ENCODE measurements around the gene PDE4D. TPM values are rescaled to one million over a fixed set of nuclear protein-coding genes. Genes with fewer than 3 reads are reported as not detected.

The PDE4D gene
- total RNA-seq, 1 experiment from 2014 or later, result 3.6 TPM

DNA sequence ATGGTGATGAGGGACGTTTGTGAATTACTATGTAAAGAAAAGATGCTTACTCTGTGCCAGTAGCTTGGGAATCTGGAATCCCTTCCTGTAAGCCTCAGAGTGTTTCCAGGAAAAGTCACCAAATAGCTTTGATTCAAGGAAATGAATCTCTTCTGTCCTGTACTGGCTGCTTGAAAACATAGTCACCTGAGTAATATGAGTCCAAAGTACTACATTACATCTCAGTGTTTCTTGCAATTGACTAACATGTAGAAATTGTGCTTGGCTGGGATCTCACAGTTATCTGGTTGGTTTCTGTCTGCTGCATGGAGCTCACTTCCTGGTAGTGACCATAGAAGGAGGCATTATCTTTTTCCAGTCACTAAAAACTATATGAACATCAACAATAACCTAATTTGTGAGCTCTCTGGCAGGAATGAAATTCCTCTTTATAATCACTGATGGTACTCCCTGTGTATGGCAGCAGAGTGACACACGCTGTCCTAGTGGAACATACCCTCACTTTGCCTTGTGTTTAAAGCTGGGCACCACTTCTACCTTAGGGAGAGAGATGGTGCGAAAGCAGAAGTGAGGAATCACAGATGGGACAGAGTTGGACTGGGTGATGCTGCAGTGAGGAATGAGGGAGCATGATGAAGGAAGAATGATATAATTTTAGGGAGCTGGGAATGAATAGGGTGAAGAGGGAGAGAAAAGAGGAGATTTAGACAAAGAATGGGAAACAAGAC lies 742.2 kb downstream of the PDE4D start:
- intact Hi-C loops (cut with micrococcal nuclease), result no loop called here
- Histone ChIP-seq H3K27ac (ENCODE audit: low read length) (no peak overlapping the region), H3K9me3 (ENCODE audit: low read length) (no peaks in the 10 kb centered on the region), H3K4me3 (ENCODE audit: low read length) (no peak overlapping the region), H3K9me2 (replicated peaks; ENCODE audit: low read length) (no peaks in the 10 kb centered on the region), H3K79me2 (ENCODE audit: low read length) (no peaks in the 10 kb centered on the region), H4K20me1 (ENCODE audit: low read length) (no peaks in the 10 kb centered on the region), H3K36me3 (ENCODE audit: low read depth, low read length) (no peaks in the 10 kb centered on the region), H3K4me2 (ENCODE audit: low read length) (no peak overlapping the region), H2AFZ (ENCODE audit: low read length) (no peak overlapping the region), H3K27me3 (ENCODE audit: low read length) (no peaks in the 10 kb centered on the region), H3K4me1 (ENCODE audit: insufficient read depth, low read length) (no peaks in the 10 kb centered on the region), H3K9ac (ENCODE audit: low read length) (no peak overlapping the region), H3F3A (ENCODE audit: low read length, unreplicated experiment) (no peaks in the 10 kb centered on the region)
- ChIA-PET POLR2A (ENCODE audit: unreplicated experiment) (no interaction called here), CTCF (no interaction called here)
- DNase-seq, result no peak
- TF ChIP-seq EZH2phosphoT487 (IDR thresholded peaks at IDR 0.05; ENCODE audit: borderline replicate concordance, low read length) (no peak), EZH2 (IDR thresholded peaks at IDR 0.05; ENCODE audit: low read length, unreplicated experiment) (no peak)
- TF ChIP-seq, protein P1, sequence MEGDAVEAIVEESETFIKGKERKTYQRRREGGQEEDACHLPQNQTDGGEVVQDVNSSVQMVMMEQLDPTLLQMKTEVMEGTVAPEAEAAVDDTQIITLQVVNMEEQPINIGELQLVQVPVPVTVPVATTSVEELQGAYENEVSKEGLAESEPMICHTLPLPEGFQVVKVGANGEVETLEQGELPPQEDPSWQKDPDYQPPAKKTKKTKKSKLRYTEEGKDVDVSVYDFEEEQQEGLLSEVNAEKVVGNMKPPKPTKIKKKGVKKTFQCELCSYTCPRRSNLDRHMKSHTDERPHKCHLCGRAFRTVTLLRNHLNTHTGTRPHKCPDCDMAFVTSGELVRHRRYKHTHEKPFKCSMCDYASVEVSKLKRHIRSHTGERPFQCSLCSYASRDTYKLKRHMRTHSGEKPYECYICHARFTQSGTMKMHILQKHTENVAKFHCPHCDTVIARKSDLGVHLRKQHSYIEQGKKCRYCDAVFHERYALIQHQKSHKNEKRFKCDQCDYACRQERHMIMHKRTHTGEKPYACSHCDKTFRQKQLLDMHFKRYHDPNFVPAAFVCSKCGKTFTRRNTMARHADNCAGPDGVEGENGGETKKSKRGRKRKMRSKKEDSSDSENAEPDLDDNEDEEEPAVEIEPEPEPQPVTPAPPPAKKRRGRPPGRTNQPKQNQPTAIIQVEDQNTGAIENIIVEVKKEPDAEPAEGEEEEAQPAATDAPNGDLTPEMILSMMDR (conservative IDR thresholded peaks at IDR 0.05; ENCODE audit: low read depth, low read length), result no peak
- no peak for ATAC-seq
- BruUV-seq (replicated peaks), result no TSS peak

DNA sequence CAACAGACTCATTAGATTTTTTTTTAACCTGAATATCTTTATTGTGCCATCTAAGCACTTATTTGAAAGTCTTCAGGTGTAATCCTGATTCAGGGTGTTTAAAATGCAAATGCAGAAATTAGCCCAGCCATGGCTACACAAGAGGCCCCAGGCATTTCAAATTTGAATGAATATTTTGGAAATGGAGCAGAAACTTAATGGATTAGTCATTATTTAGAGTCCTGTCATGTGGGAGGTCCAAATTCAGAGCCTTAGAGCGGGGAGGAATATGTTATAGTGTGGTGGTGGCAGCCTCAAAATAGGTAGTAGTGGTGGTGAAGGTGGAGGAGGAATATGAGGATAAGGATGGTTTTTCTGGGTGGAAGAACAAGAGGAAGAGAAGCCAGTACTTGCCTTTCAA lies 743.7 kb downstream of the PDE4D start:
- H3K79me2 ChIP-seq (ENCODE audit: low read length), result no peaks in the 10 kb centered on the region
- ChIA-PET POLR2A (ENCODE audit: unreplicated experiment) (no interaction called here), CTCF (no interaction called here)
- intact Hi-C loops (cut with micrococcal nuclease), result no loop called here
- no TSS peak for BruUV-seq (replicated peaks)
- TF ChIP-seq, protein P1 (conservative IDR thresholded peaks at IDR 0.05; ENCODE audit: low read depth, low read length), result no peak
- TF ChIP-seq EZH2 (IDR thresholded peaks at IDR 0.05; ENCODE audit: low read length, unreplicated experiment), result no peak
- TF ChIP-seq EZH2phosphoT487 (IDR thresholded peaks at IDR 0.05; ENCODE audit: borderline replicate concordance, low read length), result no peak
- H3F3A ChIP-seq (ENCODE audit: low read length, unreplicated experiment), result no peaks in the 10 kb centered on the region
- H3K4me1 ChIP-seq (ENCODE audit: insufficient read depth, low read length), result no peaks in the 10 kb centered on the region
- H3K4me3 ChIP-seq (ENCODE audit: low read length), result no peak overlapping the region
- no peaks in the 10 kb centered on the region for H3K9me2 ChIP-seq (replicated peaks; ENCODE audit: low read length)
- H3K4me2 ChIP-seq (ENCODE audit: low read length), result no peak overlapping the region
- H2AFZ ChIP-seq (ENCODE audit: low read length), result no peak overlapping the region
- DNase-seq, result no peak
- H3K36me3 ChIP-seq (ENCODE audit: low read depth, low read length), result no peaks in the 10 kb centered on the region
- no peak overlapping the region for H3K9ac ChIP-seq (ENCODE audit: low read length)
- no peaks in the 10 kb centered on the region for H4K20me1 ChIP-seq (ENCODE audit: low read length)
- H3K27ac ChIP-seq (ENCODE audit: low read length), result no peak overlapping the region
- no peak for ATAC-seq
- no peaks in the 10 kb centered on the region for H3K9me3 ChIP-seq (ENCODE audit: low read length)
- no peaks in the 10 kb centered on the region for H3K27me3 ChIP-seq (ENCODE audit: low read length)

DNA sequence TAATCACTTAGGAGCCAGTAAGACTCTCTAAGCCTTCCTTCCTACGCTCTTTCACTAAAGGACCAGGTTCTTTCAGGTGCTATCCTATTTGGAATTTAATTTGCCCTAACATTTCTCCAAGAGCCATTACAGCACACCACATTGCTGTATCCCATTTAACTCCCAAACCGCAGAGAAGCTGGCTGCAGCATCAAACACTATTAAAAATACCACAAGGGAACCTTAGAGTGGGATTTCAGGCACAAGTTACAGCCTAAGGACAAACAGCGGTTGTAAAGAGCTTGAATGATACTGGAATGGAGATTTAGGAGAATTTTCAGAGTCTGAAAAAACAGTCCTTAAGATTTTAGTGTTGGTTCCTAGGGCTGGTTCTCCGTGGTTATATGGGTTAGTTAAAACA lies 744.3 kb downstream of the PDE4D start:
- no TSS peak for BruUV-seq (replicated peaks)
- Histone ChIP-seq H2AFZ (ENCODE audit: low read length) (no peak overlapping the region), H3K9me3 (ENCODE audit: low read length) (no peaks in the 10 kb centered on the region), H4K20me1 (ENCODE audit: low read length) (no peaks in the 10 kb centered on the region), H3K4me3 (ENCODE audit: low read length) (no peak overlapping the region), H3K9me2 (replicated peaks; ENCODE audit: low read length) (no peaks in the 10 kb centered on the region), H3F3A (ENCODE audit: low read length, unreplicated experiment) (no peaks in the 10 kb centered on the region), H3K9ac (ENCODE audit: low read length) (no peak overlapping the region), H3K27ac (ENCODE audit: low read length) (no peak overlapping the region), H3K4me2 (ENCODE audit: low read length) (no peak overlapping the region), H3K79me2 (ENCODE audit: low read length) (no peaks in the 10 kb centered on the region), H3K27me3 (ENCODE audit: low read length) (no peaks in the 10 kb centered on the region), H3K36me3 (ENCODE audit: low read depth, low read length) (no peaks in the 10 kb centered on the region), H3K4me1 (ENCODE audit: insufficient read depth, low read length) (no peaks in the 10 kb centered on the region)
- POLR2A ChIA-PET (ENCODE audit: unreplicated experiment), result no interaction called here
- intact Hi-C loops (cut with micrococcal nuclease), result no loop called here
- no peak for DNase-seq
- no peak for ATAC-seq
- CTCF ChIA-PET, result no interaction called here
- TF ChIP-seq EZH2phosphoT487 (IDR thresholded peaks at IDR 0.05; ENCODE audit: borderline replicate concordance, low read length) (no peak), EZH2 (IDR thresholded peaks at IDR 0.05; ENCODE audit: low read length, unreplicated experiment) (no peak)
- TF ChIP-seq, protein P1 (conservative IDR thresholded peaks at IDR 0.05; ENCODE audit: low read depth, low read length), result no peak
